Fibroblast of villous mesenchyme (primary cell): ENCODE measurements around the gene FAM168B. TPM values are rescaled to one million over a fixed set of nuclear protein-coding genes. Genes with fewer than 3 reads are reported as not detected.
"Not testable (repeated sequence)": the region's sequence is repeated elsewhere in the genome, so short reads cannot be mapped to it uniquely, and the experiment has no call there.

Experiments
- DNase-seq: peaks from one replicate; pipeline ENCODE4 v3.0.0-alpha.2; 2010; ENCODE audit warnings: low read depth
- H3K4me3 ChIP-seq: 2 replicates; pipeline ENCODE4 v1.5.1; 2011; ENCODE audit warnings: low read depth, mild to moderate bottlenecking, low read length
- total RNA-seq: library from RNA; depleted of rRNA; stranded (reverse); fragments of >200 nt; gene quantifications from 2 replicates; pipeline ENCODE4 v1.2.3, GENCODE V29; 2012
- TF ChIP-seq, protein P1 (sequence below): IDR thresholded peaks from 2 replicates; pipeline ENCODE4 v1.5.1; 2012; ENCODE audit warnings: low read depth, mild to moderate bottlenecking, low read length; ENCODE audit not compliant: insufficient read depth

The FAM168B gene
- total RNA-seq, 1 donor, result 91.5 TPM

DNA sequence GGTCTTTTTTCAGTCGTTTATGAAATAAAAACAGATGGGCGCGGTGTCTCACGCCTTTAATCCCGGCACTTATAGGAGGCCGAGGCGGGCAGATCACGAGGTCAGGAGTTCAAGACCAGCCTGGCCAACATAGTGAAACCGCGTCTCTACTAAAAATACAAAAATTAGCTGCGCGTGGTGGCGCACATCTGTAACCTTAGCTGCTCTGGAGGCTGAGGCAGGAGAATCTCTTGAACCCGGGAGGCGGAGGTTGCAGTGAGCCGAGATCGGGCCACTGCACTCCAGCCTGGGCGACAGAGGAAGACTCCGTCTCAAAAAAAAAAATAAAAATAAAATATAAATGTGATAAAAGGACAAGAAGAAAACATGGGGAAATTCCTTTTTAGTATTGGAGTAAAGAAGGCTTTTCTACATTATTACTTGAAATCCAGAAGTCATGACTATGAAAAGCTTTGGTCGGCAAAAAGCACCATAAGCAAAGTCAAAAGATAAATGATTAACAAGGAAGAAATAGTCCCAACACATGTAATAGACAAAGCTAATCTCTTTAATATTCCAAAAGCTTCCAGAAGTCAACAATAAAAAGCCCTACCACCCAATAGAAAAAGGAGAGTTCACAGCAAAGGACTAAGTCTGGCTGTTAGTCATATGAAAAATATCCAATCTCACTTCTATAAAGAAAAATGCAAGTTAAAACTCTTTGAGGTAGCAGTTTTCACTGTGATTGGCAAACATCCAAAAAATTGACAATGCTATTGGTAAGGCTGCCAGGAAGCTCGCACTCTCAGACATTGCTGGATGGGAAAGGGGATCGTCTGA, 1.4 kb upstream of the FAM168B start:
- no peak for DNase-seq
- TF ChIP-seq, protein P1, sequence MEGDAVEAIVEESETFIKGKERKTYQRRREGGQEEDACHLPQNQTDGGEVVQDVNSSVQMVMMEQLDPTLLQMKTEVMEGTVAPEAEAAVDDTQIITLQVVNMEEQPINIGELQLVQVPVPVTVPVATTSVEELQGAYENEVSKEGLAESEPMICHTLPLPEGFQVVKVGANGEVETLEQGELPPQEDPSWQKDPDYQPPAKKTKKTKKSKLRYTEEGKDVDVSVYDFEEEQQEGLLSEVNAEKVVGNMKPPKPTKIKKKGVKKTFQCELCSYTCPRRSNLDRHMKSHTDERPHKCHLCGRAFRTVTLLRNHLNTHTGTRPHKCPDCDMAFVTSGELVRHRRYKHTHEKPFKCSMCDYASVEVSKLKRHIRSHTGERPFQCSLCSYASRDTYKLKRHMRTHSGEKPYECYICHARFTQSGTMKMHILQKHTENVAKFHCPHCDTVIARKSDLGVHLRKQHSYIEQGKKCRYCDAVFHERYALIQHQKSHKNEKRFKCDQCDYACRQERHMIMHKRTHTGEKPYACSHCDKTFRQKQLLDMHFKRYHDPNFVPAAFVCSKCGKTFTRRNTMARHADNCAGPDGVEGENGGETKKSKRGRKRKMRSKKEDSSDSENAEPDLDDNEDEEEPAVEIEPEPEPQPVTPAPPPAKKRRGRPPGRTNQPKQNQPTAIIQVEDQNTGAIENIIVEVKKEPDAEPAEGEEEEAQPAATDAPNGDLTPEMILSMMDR, result no peak
- H3K4me3 ChIP-seq, result peak overlapping the region; percentile 77

DNA sequence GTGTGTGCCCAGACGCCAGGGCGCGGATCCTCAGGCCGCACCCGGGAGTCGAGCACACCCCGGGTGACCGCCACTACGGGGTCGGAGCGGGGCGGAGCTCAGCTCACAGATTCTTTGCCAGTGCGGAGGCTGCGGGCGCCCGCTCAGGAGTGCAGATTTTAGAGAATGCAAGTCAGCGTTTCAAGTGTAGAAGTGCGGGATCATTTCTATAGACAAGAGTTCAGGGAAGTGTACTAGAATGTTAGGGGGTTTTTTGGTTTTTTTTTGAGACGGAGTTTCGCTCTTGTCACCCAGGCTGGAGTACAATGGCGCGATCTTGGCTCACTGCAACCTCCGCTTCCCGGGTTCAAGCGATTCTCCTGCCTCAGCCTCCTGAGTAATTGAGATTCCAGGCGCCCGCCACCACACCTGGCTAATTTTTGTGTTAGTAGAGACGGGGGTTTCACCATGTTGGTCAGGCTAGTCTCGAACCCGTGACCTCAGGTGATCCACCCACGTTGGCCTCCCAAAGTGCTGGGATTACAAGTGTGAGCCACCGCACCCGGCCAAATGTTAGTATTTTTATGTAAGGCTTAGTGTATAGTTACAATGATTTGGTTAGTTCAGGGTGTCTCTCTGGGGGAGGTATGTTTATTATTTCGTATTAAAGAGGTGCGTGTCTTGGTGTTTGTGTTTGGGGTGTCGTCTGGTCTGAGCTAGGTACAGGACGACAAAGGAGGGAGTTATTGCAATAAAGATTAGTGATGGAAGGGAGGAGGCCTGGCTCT, 619 bp upstream of the FAM168B start:
- TF ChIP-seq, protein P1, result no peak

DNA sequence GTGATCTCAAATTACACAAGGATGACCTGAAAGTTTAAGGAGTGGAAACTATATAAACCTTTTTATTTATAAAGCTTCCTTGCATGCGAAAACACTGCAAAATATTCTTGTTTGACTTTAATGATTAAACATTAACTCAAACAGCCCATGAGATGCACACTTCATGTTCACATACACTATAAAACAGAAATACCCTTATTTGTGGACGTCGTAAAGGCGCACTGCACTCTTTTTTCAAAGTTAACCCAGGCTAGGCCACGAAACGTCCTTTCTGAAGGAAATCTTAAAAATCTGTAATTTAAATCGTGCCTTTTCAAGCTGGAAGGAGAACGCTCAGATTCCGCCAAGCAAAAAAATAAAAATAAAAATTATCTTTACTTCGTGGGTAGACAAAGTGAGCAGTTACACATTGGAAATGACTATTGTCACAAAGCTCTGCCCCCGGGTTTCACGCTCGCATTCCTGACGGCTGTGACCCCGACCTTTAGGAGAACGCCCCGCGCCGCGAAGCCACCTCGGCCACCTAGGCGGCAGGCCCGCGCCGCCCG, 728 bp downstream of the FAM168B start:
- H3K4me3 ChIP-seq, result peak overlapping the region; percentile 77
- TF ChIP-seq, protein P1, result no peak
- DNase-seq, result no peak

More for the DNA sequence above, 619 bp upstream of the FAM168B start:
- H3K4me3 ChIP-seq, result peak overlapping the region; percentile 77
- DNase-seq, result no peak

DNA sequence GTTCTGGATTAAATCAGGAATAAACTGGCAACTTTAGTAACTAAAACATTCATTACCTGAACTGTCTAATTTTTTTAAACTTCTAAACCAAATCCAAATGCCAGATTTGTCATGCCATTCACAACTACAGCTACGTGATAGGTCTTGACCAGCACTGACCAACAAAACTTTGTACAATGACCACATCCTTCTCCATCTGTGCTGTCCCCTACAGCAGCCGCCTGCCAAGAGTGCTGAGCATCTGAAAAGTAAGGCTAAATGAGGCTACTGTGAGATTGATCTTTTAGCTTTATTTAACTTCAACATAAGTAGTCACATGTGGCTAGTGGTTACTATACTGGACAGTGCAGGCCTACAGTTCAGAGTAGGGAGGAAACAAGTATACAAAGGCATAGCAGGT, 7.6 kb downstream of the FAM168B start:
- no peak for DNase-seq

DNA sequence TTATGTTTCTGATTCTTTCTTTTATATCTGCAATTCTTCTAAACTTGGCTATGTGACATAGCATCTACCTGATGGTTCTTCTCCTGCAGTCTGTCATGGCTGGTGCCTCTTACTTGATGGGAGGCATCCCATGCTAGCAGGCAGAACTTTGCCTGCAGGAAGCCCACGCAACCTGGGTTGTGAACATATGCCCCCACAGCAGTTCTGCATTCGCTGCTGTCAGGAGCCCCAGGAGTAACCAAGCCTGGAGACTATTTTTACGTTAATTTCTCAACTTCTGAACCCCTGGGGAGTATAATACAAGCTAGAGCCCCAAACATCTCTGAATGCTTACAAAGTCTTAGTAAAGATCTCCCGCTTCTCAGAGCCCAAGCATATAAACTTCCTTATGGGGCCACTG, 12.1 kb downstream of the FAM168B start:
- DNase-seq, result no peak
- H3K4me3 ChIP-seq, result no peak overlapping the region
- TF ChIP-seq, protein P1, result no peak

More for the DNA sequence above, 7.6 kb downstream of the FAM168B start:
- H3K4me3 ChIP-seq, result no peak overlapping the region
- TF ChIP-seq, protein P1, result no peak

DNA sequence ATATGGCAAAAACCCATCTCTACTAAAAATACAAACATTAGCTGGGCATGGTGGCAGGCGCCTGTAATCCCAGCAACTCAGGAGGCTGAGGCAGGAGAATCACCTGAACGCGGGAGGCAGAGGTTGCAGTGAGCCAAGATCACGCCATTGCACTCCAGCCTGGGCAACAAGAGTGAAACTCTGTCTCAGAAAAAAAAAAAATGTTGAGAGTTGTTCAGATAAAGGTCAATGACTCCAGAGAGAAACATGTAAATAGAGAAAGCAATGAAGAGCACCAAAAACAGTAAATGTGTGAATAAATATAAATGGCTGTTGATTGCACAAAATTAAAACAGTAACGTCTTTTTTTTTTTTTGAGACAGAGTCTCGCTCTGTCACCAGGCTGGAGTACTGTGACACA, 13.3 kb downstream of the FAM168B start:
- not testable (repeated sequence) for H3K4me3 ChIP-seq, DNase-seq

DNA sequence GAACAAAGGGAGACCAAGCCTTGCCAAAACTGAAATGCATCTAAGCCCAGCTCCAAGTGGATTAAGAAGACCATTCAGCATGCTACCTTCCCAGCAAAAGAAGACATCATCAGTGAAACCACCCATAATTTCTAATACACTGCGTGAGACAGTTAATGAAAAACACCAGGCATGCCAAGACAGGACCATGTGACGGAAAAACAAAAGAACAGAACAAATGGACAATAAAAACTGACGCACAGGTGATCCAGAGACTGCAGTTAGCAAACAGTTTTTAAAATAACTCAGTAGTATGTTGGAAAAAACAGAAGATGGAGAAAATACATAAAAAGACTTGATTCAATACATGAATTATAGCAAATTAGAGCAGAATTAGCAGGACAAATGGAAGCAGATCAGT, 15.3 kb downstream of the FAM168B start:
- no peak overlapping the region for H3K4me3 ChIP-seq
- DNase-seq, result no peak
- TF ChIP-seq, protein P1, result no peak
